Peyer's patch (tissue), 4 donors: ENCODE measurements around the gene KRTAP6-3.

Source experiments
- CTCF ChIP-seq, 6 experiments: fragments of 450-650 bp in 4 of 6; fragments of 200-600 bp in 2 of 6; sonication (generic) in 1 of 6; IDR thresholded peaks; one replicate each; pipeline ENCODE4 v1.5.1; 2017 to 2019; ENCODE audit warnings: antibody characterized with exemption in 6 of 6, mild to moderate bottlenecking in 3 of 6, moderate library complexity in 1 of 6
- POLR2A ChIP-seq, 2 donors: fragments of 450-650 bp; IDR thresholded peaks; one replicate each; pipeline ENCODE4 v1.5.1; 2017; ENCODE audit warnings: antibody characterized with exemption in 2 of 2, mild to moderate bottlenecking in 2 of 2, moderate library complexity in 2 of 2

- TF ChIP-seq CTCF (IDR thresholded peaks at IDR 0.05), result no peak
- TF ChIP-seq POLR2A (IDR thresholded peaks at IDR 0.05), result no peak
Measured at GRCh38 chr21:30580132-30580531, 12.1 kb upstream of the KRTAP6-3 start.
